HepG2 (cell line): ENCODE data around the gene PDPR. TPM values are rescaled to one million over a fixed set of nuclear protein-coding genes. Genes with fewer than 3 reads are reported as not detected.
A peak's percentile ranks its signal among the peaks of the same experiment; 100 is the strongest.
"Not testable (repeated sequence)": the region's sequence is repeated elsewhere in the genome, so short reads cannot be mapped to it uniquely, and the experiment has no call there.

Experiments
- ATAC-seq: fragments of 200-7000 bp; cut with Tn5 transposase; 3 replicates; pipeline ENCODE4 v1.9.1; 2020; ENCODE audit warnings: mild to moderate bottlenecking, moderate library complexity
- BruUV-seq: library from RNA; stranded (reverse); fragments of 400-500 nt; replicated peaks from 2 replicates; lab custom pipeline; 2021; lab: Mats Ljungman, UMichigan
- CTCF ChIA-PET: fragments of 300-600 bp; formaldehyde crosslinking; extraction: SDS; loops from one replicate; lab custom pipeline; 2021; ENCODE audit warnings: low total read pairs, inconsistent platforms, low intra/inter-chr PET ratio; lab: Yijun Ruan, JAX
- POLR2A ChIA-PET: fragments of 350-600 bp; sonication (Branson Sonifier 250); formaldehyde crosslinking; loops from one replicate; lab custom pipeline; 2020; ENCODE audit warnings: antibody characterized with exemption, inconsistent platforms; lab: Yijun Ruan, JAX
- DNase-seq: peaks from one replicate; pipeline ENCODE4 v3.0.0-alpha.2; 2015; ENCODE audit warnings: low spot score
- FAIRE-seq: peaks from 3 replicates; lab custom pipeline; 2011; peaks lifted over from hg19 to GRCh38; lab: Jason Lieb, UNC
- H2AFZ ChIP-seq: one replicate; pipeline ENCODE4 v1.6.1; 2011; ENCODE audit warnings: low read length, inconsistent platforms
- H3K27ac ChIP-seq: fragments of 300-600 bp; 3 replicates; pipeline ENCODE4 v1.8.0; 2011; ENCODE audit warnings: mixed run types, mild to moderate bottlenecking, mixed read lengths, low read length, inconsistent platforms; ENCODE audit not compliant: insufficient read depth; ENCODE audit errors: extremely low read length
- H3K27me3 ChIP-seq, 2 experiments: fragments of 200-600 bp in 1 of 2; 2 replicates in 1 of 2; 3 replicates in 1 of 2; pipeline versions ENCODE4 v1.6.0 to v1.8.0; 2011; ENCODE audit warnings: low read length in 2 of 2, mild to moderate bottlenecking in 2 of 2, moderate library complexity in 2 of 2, inconsistent platforms in 1 of 2; ENCODE audit not compliant: insufficient read depth in 2 of 2, control insufficient read depth in 1 of 2
- H3K36me3 ChIP-seq, 2 experiments: fragments of 200-600 bp in 1 of 2; replicated peaks in 1 of 2; 2 replicates in 1 of 2; 3 replicates in 1 of 2; pipeline versions ENCODE4 v1.5.1 to v1.8.0; 2011; ENCODE audit warnings: low read length in 2 of 2, inconsistent platforms in 1 of 2; ENCODE audit not compliant: insufficient read depth in 2 of 2, control insufficient read depth in 1 of 2
- H3K4me1 ChIP-seq: 2 replicates; pipeline ENCODE4 v1.5.1; 2012; ENCODE audit warnings: low read length, inconsistent platforms; ENCODE audit not compliant: insufficient read depth
- H3K4me2 ChIP-seq: 2 replicates; pipeline ENCODE4 v1.6.0; 2011; ENCODE audit warnings: low read depth, low read length, inconsistent platforms
- H3K4me3 ChIP-seq, 3 experiments: fragments of 200-600 bp in 1 of 3; sonication (generic), shearing (Covaris generic) in 1 of 3; replicated peaks in 1 of 3; 2 replicates each; pipeline ENCODE4 v1.5.1; 2011 to 2016; ENCODE audit warnings: low read length in 3 of 3, inconsistent platforms in 2 of 3, low read depth in 2 of 3, mild to moderate bottlenecking in 2 of 3, control low read depth in 1 of 3, mixed read lengths in 1 of 3; ENCODE audit not compliant: insufficient read depth in 1 of 3
- H3K79me2 ChIP-seq: one replicate; pipeline ENCODE4 v1.6.1; 2011; ENCODE audit warnings: low read length, inconsistent platforms; ENCODE audit not compliant: insufficient read depth
- H3K9ac ChIP-seq: 2 replicates; pipeline ENCODE4 v1.6.0; 2011; ENCODE audit warnings: mild to moderate bottlenecking, low read depth, low read length, inconsistent platforms; ENCODE audit not compliant: insufficient read depth
- H3K9me3 ChIP-seq: 2 replicates; pipeline ENCODE4 v1.5.1; 2012; ENCODE audit warnings: mild to moderate bottlenecking, low read length
- H4K20me1 ChIP-seq: 2 replicates; pipeline ENCODE4 v1.6.0; 2011; ENCODE audit warnings: inconsistent platforms, mild to moderate bottlenecking, low read length, moderate library complexity; ENCODE audit not compliant: insufficient read depth
- FOXA1 ChIP-seq, 2 experiments: fragments of 450-650 bp in 1 of 2; sonication (generic) in 1 of 2; formaldehyde crosslinking in 1 of 2; IDR thresholded peaks; 2 replicates each; pipeline versions ENCODE4 v1.4.0 to v1.6.1; 2016 to 2020; ENCODE audit warnings: missing genetic modification reagents in 1 of 2
- TEAD3 ChIP-seq: optimal IDR thresholded peaks from 2 replicates; pipeline ENCODE3; 2016; ENCODE audit warnings: borderline replicate concordance
- whole genome bisulfite sequencing: methylation state at CpG from one replicate; pipeline ENCODE4 v1.1.6; 2017; ENCODE audit warnings: low lambda C conversion rate; 5-methylcytosine and 5-hydroxymethylcytosine counted together
- in situ Hi-C: cut with HindIII; loops from 2 replicates; pipeline ENCODE4 v1.10.0; 2017; ENCODE audit warnings: low pct_unique_long_range_greater_than_20kb; ENCODE audit not compliant: extremely low pct_ligation_motif_present
- intact Hi-C: fragments of 100-400 bp; cut with micrococcal nuclease; formaldehyde crosslinking; loops from one replicate; pipeline ENCODE4 v1.10.0; 2022; ENCODE audit not compliant: unreplicated experiment
- polyA plus RNA-seq, 8 experiments: library from polyadenylated mRNA; depleted of rRNA in 3 of 8; stranded (reverse) in 7 of 8; unstranded in 1 of 8; fragments of >200 nt; fragmentation: Illumina TruSeq in 4 of 8; extraction: Trizol in 4 of 8; gene quantifications; 2 replicates each; pipeline versions ENCODE4 v1.2.1 to v1.2.3, GENCODE V29; 2011 to 2016; ENCODE audit warnings: low read depth in 4 of 8, missing spikeins in 1 of 8, mixed read lengths in 1 of 8; ENCODE audit not compliant: insufficient read depth in 1 of 8
- total RNA-seq, 5 experiments: library from RNA; depleted of rRNA; stranded (reverse); fragments of >200 nt; fragmentation: Illumina TruSeq; extraction: Trizol; gene quantifications; 2 replicates each; pipeline ENCODE4 v1.2.3, GENCODE V29; 2016; ENCODE audit warnings: low read depth in 1 of 5
- TF ChIP-seq, protein P1 (sequence below): sonication (generic); formaldehyde crosslinking; IDR thresholded peaks from 2 replicates; pipeline ENCODE4 v1.5.0; 2020; ENCODE audit warnings: mild to moderate bottlenecking, missing genetic modification reagents

The PDPR gene
- total and polyA plus RNA-seq, 2 of the 13 experiments (the other 11 are each of a cell fraction or from before 2014, with no cell fraction given), result 19.5 to 29.9 TPM

- 25% methylated on average over 2 of the region's 2 CpGs for WGBS
- H3K4me2 ChIP-seq; BruUV-seq; H3K4me3 ChIP-seq; H3K4me1 ChIP-seq; H3K9me3 ChIP-seq; CTCF ChIA-PET; H3K27me3 ChIP-seq; H4K20me1 ChIP-seq; H3K27ac ChIP-seq; in situ Hi-C loops; intact Hi-C loops; FAIRE-seq; H3K9ac ChIP-seq; H3K79me2 ChIP-seq; POLR2A ChIA-PET; H2AFZ ChIP-seq; TF ChIP-seq FOXA1 (CRISPR knock-in tag; IDR thresholded peaks at IDR 0.05): not testable (repeated sequence)
- peak; percentile 69 for ATAC-seq
- TF ChIP-seq, protein P1, sequence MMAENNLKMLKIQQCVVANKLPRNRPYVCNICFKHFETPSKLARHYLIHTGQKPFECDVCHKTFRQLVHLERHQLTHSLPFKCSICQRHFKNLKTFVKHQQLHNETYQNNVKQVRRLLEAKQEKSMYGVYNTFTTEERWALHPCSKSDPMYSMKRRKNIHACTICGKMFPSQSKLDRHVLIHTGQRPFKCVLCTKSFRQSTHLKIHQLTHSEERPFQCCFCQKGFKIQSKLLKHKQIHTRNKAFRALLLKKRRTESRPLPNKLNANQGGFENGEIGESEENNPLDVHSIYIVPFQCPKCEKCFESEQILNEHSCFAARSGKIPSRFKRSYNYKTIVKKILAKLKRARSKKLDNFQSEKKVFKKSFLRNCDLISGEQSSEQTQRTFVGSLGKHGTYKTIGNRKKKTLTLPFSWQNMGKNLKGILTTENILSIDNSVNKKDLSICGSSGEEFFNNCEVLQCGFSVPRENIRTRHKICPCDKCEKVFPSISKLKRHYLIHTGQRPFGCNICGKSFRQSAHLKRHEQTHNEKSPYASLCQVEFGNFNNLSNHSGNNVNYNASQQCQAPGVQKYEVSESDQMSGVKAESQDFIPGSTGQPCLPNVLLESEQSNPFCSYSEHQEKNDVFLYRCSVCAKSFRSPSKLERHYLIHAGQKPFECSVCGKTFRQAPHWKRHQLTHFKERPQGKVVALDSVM (CRISPR knock-in tag), result peak; percentile 88
- peak; percentile 84 for TF ChIP-seq TEAD3 (CRISPR knock-in tag)
- 0 out of 2 replicates have a peak, but pooled peaks have one; percentile 16 for TF ChIP-seq FOXA1 (IDR thresholded peaks at IDR 0.05)
- DNase-seq, result peak; percentile 38
- peaks cover 13 to 42% of the 10 kb centered on the region in 2 experiments; a peak in 4 of 5 replicates for H3K36me3 ChIP-seq
These were observed 22.5 kb downstream of the PDPR start for GRCh38 chr16:70136595-70136994.

- H3K9me3 ChIP-seq, H3K9ac ChIP-seq, H3K4me3 ChIP-seq, intact Hi-C loops, H4K20me1 ChIP-seq, H3K79me2 ChIP-seq, in situ Hi-C loops, H3K27ac ChIP-seq, BruUV-seq, H3K4me2 ChIP-seq, H3K27me3 ChIP-seq, FAIRE-seq, CTCF ChIA-PET, H3K4me1 ChIP-seq, H2AFZ ChIP-seq, DNase-seq, ATAC-seq: not testable (repeated sequence)
- 96% methylated on average over 10 of the region's 10 CpGs for WGBS
- POLR2A ChIA-PET, result interaction anchor here (1.8 kb wide), 1 partner anchor 10 kb away, joined by 4 read pairs; no protein-coding TSS in a partner anchor
- peaks cover 11 to 40% of the 10 kb centered on the region in 2 experiments; a peak in 4 of 5 replicates for H3K36me3 ChIP-seq
These were observed 28.6 kb downstream of the PDPR start for GRCh38 chr16:70142739-70143138.

- ATAC-seq, H3K27ac ChIP-seq, BruUV-seq, H3K4me3 ChIP-seq, H3K9me3 ChIP-seq, intact Hi-C loops, DNase-seq, in situ Hi-C loops, H3K79me2 ChIP-seq, H3K27me3 ChIP-seq, H4K20me1 ChIP-seq, FAIRE-seq, CTCF ChIA-PET, H3K4me2 ChIP-seq, H2AFZ ChIP-seq, H3K4me1 ChIP-seq, H3K9ac ChIP-seq: not testable (repeated sequence)
- POLR2A ChIA-PET, result interaction anchor here (1.8 kb wide), 1 partner anchor 9 kb away, joined by 4 read pairs; no protein-coding TSS in a partner anchor
- H3K36me3 ChIP-seq, result peaks cover 11 to 38% of the 10 kb centered on the region in 2 experiments; a peak in 4 of 5 replicates
- 85% methylated on average over 9 of the region's 9 CpGs for WGBS
These were observed 29.2 kb downstream of the PDPR start for GRCh38 chr16:70143231-70143895.
